Measurements from ENCODE around the gene ERCC3. TPM values are rescaled to one million over a fixed set of nuclear protein-coding genes. Genes with fewer than 3 reads are reported as not detected.
A peak's percentile ranks its signal among the peaks of the same experiment; 100 is the strongest.

ERCC3 gene
- total and polyA plus RNA-seq, 2 of the 13 experiments (the other 11 are each of a cell fraction or from before 2014, with no cell fraction given), result 49.7 to 64.6 TPM

GRCh38 chr2:127324635-127325034 is 30.7 kb upstream of the ERCC3 start (continued):
- TF ChIP-seq STAG1 (CRISPR knock-in tag; IDR thresholded peaks at IDR 0.05) (peak; percentile 90), ZBTB39 (CRISPR knock-in tag; IDR thresholded peaks at IDR 0.05) (no peak), ZNF749 (CRISPR knock-in tag; IDR thresholded peaks at IDR 0.05; ENCODE audit: borderline replicate concordance) (no peak), NR2F2 (IDR thresholded peaks at IDR 0.05; ENCODE audit: borderline replicate concordance, low read depth) (no peak), RBAK (CRISPR knock-in tag; IDR thresholded peaks at IDR 0.05) (no peak), ZMAT3 (CRISPR knock-in tag; conservative IDR thresholded peaks at IDR 0.05) (no peak)

GRCh38 chr2:127321303-127321702 is 27.4 kb upstream of the ERCC3 start:
- FAIRE-seq (no peak), DNase-seq (ENCODE audit: low spot score) (peak; percentile 43), ATAC-seq (peak; percentile 78)
- H3K4me1 ChIP-seq (ENCODE audit: insufficient read depth, low read length), result peaks cover 5% of the 10 kb centered on the region
- no peak overlapping the region for H3K9ac ChIP-seq (ENCODE audit: insufficient read depth, low read depth, low read length)
- H2AFZ ChIP-seq (ENCODE audit: low read length), result no peak overlapping the region
- TF ChIP-seq ZFP1 (CRISPR knock-in tag; IDR thresholded peaks at IDR 0.05) (no peak), PHB2 (IDR thresholded peaks at IDR 0.05; ENCODE audit: partially characterized antibody) (no peak), GATAD1 (CRISPR knock-in tag; IDR thresholded peaks at IDR 0.05) (no peak), ZNF557 (CRISPR knock-in tag; IDR thresholded peaks at IDR 0.05) (no peak), NR1H2 (CRISPR knock-in tag; IDR thresholded peaks at IDR 0.05; ENCODE audit: borderline replicate concordance, low read depth) (no peak), KLF9 (CRISPR knock-in tag; IDR thresholded peaks at IDR 0.05; ENCODE audit: low read depth) (no peak), ZNF317 (CRISPR knock-in tag; IDR thresholded peaks at IDR 0.05) (no peak), CREB1 (IDR thresholded peaks at IDR 0.05) (no peak), CREB1 (CRISPR knock-in tag; IDR thresholded peaks at IDR 0.05) (no peak), NR3C1 (CRISPR knock-in tag; IDR thresholded peaks at IDR 0.05) (no peak), ZNF619 (CRISPR knock-in tag; IDR thresholded peaks at IDR 0.05) (no peak), SRSF9 (IDR thresholded peaks at IDR 0.05; ENCODE audit: borderline replicate concordance, insufficient read depth, low read depth, low read length, poor library complexity, severe bottlenecking) (no peak), MAFK (conservative IDR thresholded peaks at IDR 0.05 in 1 of 2, IDR thresholded peaks at IDR 0.05 in 1 of 2; ENCODE audit: low read length in 2 of 2) (no peak), THAP8 (CRISPR knock-in tag; IDR thresholded peaks at IDR 0.05; ENCODE audit: borderline replicate concordance) (no peak), NR2F1 (CRISPR knock-in tag; IDR thresholded peaks at IDR 0.05) (no peak)
- no peak overlapping the region for H3K27ac ChIP-seq (ENCODE audit: extremely low read length, insufficient read depth, low read length)
- H3K4me2 ChIP-seq (ENCODE audit: low read depth, low read length), result no peak overlapping the region
- no peak overlapping the region for H3K4me3 ChIP-seq (replicated peaks in 1 of 3; ENCODE audit: insufficient read depth in 1 of 3, low read depth in 2 of 3, low read length in 3 of 3)
- ChIA-PET POLR2A (no interaction called here), CTCF (ENCODE audit: low intra/inter-chr PET ratio, low total read pairs) (no interaction called here)
- H3K27me3 ChIP-seq (ENCODE audit: control insufficient read depth in 1 of 2, insufficient read depth in 2 of 2, low read length in 2 of 2), result no peaks in the 10 kb centered on the region
- no TSS peak for BruUV-seq (replicated peaks)
- intact Hi-C loops (cut with micrococcal nuclease; ENCODE audit: unreplicated experiment), result loop anchor here (5.0 kb wide), 1 partner anchor 124 kb away; no protein-coding TSS in a partner anchor
- no peaks in the 10 kb centered on the region for H3K9me3 ChIP-seq (ENCODE audit: low read length)
- H4K20me1 ChIP-seq (ENCODE audit: insufficient read depth, low read length), result no peaks in the 10 kb centered on the region
- in situ Hi-C loops (cut with HindIII; ENCODE audit: extremely low pct_ligation_motif_present, low pct_unique_long_range_greater_than_20kb), result no loop called here
- peaks cover 21 to 70% of the 10 kb centered on the region in 2 experiments for H3K36me3 ChIP-seq (replicated peaks in 1 of 2; ENCODE audit: control insufficient read depth in 1 of 2, insufficient read depth in 2 of 2, low read length in 2 of 2)
- no peaks in the 10 kb centered on the region for H3K79me2 ChIP-seq (ENCODE audit: insufficient read depth, low read length)
